ENCODE data around the gene DTX3.

GRCh38 chr12:57631566-57632072, 27.0 kb downstream of the DTX3 start:
- TF ChIP-seq RARB (CRISPR knock-in tag; IDR thresholded peaks at IDR 0.05), result no peak
- TF ChIP-seq, protein P1, sequence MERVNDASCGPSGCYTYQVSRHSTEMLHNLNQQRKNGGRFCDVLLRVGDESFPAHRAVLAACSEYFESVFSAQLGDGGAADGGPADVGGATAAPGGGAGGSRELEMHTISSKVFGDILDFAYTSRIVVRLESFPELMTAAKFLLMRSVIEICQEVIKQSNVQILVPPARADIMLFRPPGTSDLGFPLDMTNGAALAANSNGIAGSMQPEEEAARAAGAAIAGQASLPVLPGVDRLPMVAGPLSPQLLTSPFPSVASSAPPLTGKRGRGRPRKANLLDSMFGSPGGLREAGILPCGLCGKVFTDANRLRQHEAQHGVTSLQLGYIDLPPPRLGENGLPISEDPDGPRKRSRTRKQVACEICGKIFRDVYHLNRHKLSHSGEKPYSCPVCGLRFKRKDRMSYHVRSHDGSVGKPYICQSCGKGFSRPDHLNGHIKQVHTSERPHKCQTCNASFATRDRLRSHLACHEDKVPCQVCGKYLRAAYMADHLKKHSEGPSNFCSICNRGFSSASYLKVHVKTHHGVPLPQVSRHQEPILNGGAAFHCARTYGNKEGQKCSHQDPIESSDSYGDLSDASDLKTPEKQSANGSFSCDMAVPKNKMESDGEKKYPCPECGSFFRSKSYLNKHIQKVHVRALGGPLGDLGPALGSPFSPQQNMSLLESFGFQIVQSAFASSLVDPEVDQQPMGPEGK (CRISPR knock-in tag; IDR thresholded peaks at IDR 0.05; ENCODE audit: borderline replicate concordance), result no peak
- no peak for TF ChIP-seq CSDC2 (CRISPR knock-in tag; IDR thresholded peaks at IDR 0.05)
- no peak for TF ChIP-seq TOX (CRISPR knock-in tag; IDR thresholded peaks at IDR 0.05; ENCODE audit: borderline replicate concordance)
- no peak for TF ChIP-seq TSHZ2 (CRISPR knock-in tag; IDR thresholded peaks at IDR 0.05)
- TF ChIP-seq, protein P2, sequence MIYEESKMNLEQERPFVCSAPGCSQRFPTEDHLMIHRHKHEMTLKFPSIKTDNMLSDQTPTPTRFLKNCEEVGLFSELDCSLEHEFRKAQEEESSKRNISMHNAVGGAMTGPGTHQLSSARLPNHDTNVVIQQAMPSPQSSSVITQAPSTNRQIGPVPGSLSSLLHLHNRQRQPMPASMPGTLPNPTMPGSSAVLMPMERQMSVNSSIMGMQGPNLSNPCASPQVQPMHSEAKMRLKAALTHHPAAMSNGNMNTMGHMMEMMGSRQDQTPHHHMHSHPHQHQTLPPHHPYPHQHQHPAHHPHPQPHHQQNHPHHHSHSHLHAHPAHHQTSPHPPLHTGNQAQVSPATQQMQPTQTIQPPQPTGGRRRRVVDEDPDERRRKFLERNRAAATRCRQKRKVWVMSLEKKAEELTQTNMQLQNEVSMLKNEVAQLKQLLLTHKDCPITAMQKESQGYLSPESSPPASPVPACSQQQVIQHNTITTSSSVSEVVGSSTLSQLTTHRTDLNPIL (CRISPR knock-in tag; IDR thresholded peaks at IDR 0.05; ENCODE audit: low read depth), result no peak
- no peak for TF ChIP-seq PPARA (CRISPR knock-in tag; IDR thresholded peaks at IDR 0.05; ENCODE audit: borderline replicate concordance)

Measured in SK-N-SH treated with all-trans-retinoic acid at 6 μM for 48 hours (cell line).